ENCODE results near the gene BIRC3.

The BIRC3 gene

GRCh38 chr11:102359372-102359771 lies 42.1 kb downstream of the BIRC3 start:
- Histone ChIP-seq H3K4ac (ENCODE audit: low read depth, low read length) (no peak overlapping the region), H3K18ac (ENCODE audit: low read length) (no peak overlapping the region), H3K27ac (ENCODE audit: low read depth, low read length) (no peak overlapping the region), H2BK15ac (replicated peaks; ENCODE audit: low read depth) (no peak overlapping the region), H3K23ac (ENCODE audit: low read length) (no peak overlapping the region), H3K56ac (ENCODE audit: low read length) (no peak overlapping the region), H3K79me2 (ENCODE audit: control insufficient read depth, insufficient read depth, low read length) (no peaks in the 10 kb centered on the region), H2BK5ac (ENCODE audit: low read length) (no peak overlapping the region), H2BK120ac (ENCODE audit: low read depth, low read length) (no peak overlapping the region), H3K4me3 (ENCODE audit: low read length) (no peak overlapping the region), H3K4me1 (ENCODE audit: control insufficient read depth, low read depth, low read length) (no peaks in the 10 kb centered on the region), H4K8ac (ENCODE audit: low read depth, low read length) (no peak overlapping the region), H3K27me3 (ENCODE audit: insufficient read depth, low read length, poor library complexity) (no peaks in the 10 kb centered on the region), H3K79me1 (ENCODE audit: low read length) (no peaks in the 10 kb centered on the region), H3K9ac (ENCODE audit: low read length) (no peak overlapping the region), H2AK5ac (ENCODE audit: low read length) (no peak overlapping the region), H3K4me2 (ENCODE audit: low read length) (no peak overlapping the region), H3K36me3 (ENCODE audit: control insufficient read depth, insufficient read depth, low read length) (peaks cover 2% of the 10 kb centered on the region), H4K5ac (ENCODE audit: low read length) (no peak overlapping the region)
- no CpG with 5 or more reads among the region's 3 CpGs for WGBS (ENCODE audit: extremely low coverage, insufficient coverage, low lambda C conversion rate)
- no peak for DNase-seq

DNA sequence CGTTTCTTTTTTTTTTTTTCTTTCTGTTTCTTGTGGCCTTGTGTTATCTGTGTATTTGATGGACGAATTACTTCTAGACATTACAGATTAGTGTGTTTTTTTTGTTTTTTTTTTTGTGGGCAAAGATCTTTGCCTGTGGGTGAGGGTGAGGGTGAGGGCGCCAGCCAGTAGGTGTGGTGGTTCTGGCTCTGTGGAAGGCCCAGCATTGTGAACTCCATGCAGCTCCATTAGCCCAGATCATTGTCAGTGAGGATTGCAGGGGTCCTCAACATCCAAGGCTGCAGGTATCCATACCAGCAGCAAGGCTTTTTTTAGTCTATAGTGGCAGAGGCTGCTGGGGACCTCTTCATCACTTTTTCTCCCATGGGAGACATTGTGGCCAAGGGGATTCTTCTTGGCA lies 43.4 kb downstream of the BIRC3 start:
- no peak for DNase-seq
- no peaks in the 10 kb centered on the region for H3K79me1 ChIP-seq (ENCODE audit: low read length)
- no peak overlapping the region for H3K4ac ChIP-seq (ENCODE audit: low read depth, low read length)
- no peaks in the 10 kb centered on the region for H3K79me2 ChIP-seq (ENCODE audit: control insufficient read depth, insufficient read depth, low read length)
- H3K27me3 ChIP-seq (ENCODE audit: insufficient read depth, low read length, poor library complexity) = no peaks in the 10 kb centered on the region
- no peak overlapping the region for H3K9ac ChIP-seq (ENCODE audit: low read length)
- no peak overlapping the region for H3K4me3 ChIP-seq (ENCODE audit: low read length)
- H3K36me3 ChIP-seq (ENCODE audit: control insufficient read depth, insufficient read depth, low read length) = peaks cover 2% of the 10 kb centered on the region
- H3K4me1 ChIP-seq (ENCODE audit: control insufficient read depth, low read depth, low read length) = no peaks in the 10 kb centered on the region
- H2BK15ac ChIP-seq (replicated peaks; ENCODE audit: low read depth) = no peak overlapping the region
- H2BK120ac ChIP-seq (ENCODE audit: low read depth, low read length) = no peak overlapping the region
- no peak overlapping the region for H3K18ac ChIP-seq (ENCODE audit: low read length)
- H3K27ac ChIP-seq (ENCODE audit: low read depth, low read length) = no peak overlapping the region
- no peak overlapping the region for H4K5ac ChIP-seq (ENCODE audit: low read length)
- no peak overlapping the region for H2BK5ac ChIP-seq (ENCODE audit: low read length)
- H3K23ac ChIP-seq (ENCODE audit: low read length) = no peak overlapping the region
- no peak overlapping the region for H4K8ac ChIP-seq (ENCODE audit: low read depth, low read length)
- no peak overlapping the region for H3K4me2 ChIP-seq (ENCODE audit: low read length)
- no CpG with 5 or more reads among the region's 3 CpGs for WGBS (ENCODE audit: extremely low coverage, insufficient coverage, low lambda C conversion rate)
- no peak overlapping the region for H2AK5ac ChIP-seq (ENCODE audit: low read length)
- H3K56ac ChIP-seq (ENCODE audit: low read length) = no peak overlapping the region

- Histone ChIP-seq H3K79me2 (ENCODE audit: control insufficient read depth, insufficient read depth, low read length) (no peaks in the 10 kb centered on the region), H3K79me1 (ENCODE audit: low read length) (no peaks in the 10 kb centered on the region), H3K9ac (ENCODE audit: low read length) (no peak overlapping the region), H2AK5ac (ENCODE audit: low read length) (no peak overlapping the region), H3K27me3 (ENCODE audit: insufficient read depth, low read length, poor library complexity) (no peaks in the 10 kb centered on the region), H2BK120ac (ENCODE audit: low read depth, low read length) (no peak overlapping the region), H2BK5ac (ENCODE audit: low read length) (no peak overlapping the region), H3K4me1 (ENCODE audit: control insufficient read depth, low read depth, low read length) (no peaks in the 10 kb centered on the region), H3K56ac (ENCODE audit: low read length) (no peak overlapping the region), H3K18ac (ENCODE audit: low read length) (no peak overlapping the region), H2BK15ac (replicated peaks; ENCODE audit: low read depth) (no peak overlapping the region), H3K23ac (ENCODE audit: low read length) (no peak overlapping the region), H3K36me3 (ENCODE audit: control insufficient read depth, insufficient read depth, low read length) (peaks cover 2% of the 10 kb centered on the region), H4K5ac (ENCODE audit: low read length) (no peak overlapping the region), H3K27ac (ENCODE audit: low read depth, low read length) (no peak overlapping the region), H3K4me3 (ENCODE audit: low read length) (no peak overlapping the region), H4K8ac (ENCODE audit: low read depth, low read length) (no peak overlapping the region), H3K4ac (ENCODE audit: low read depth, low read length) (no peak overlapping the region), H3K4me2 (ENCODE audit: low read length) (no peak overlapping the region)
- no peak for DNase-seq
- no CpG with 5 or more reads among the region's 5 CpGs for WGBS (ENCODE audit: extremely low coverage, insufficient coverage, low lambda C conversion rate)
These were observed 44.1 kb downstream of the BIRC3 start for GRCh38 chr11:102361086-102362031.

- DNase-seq = no peak
- Histone ChIP-seq H3K79me1 (ENCODE audit: low read length) (no peaks in the 10 kb centered on the region), H3K9ac (ENCODE audit: low read length) (no peak overlapping the region), H2BK5ac (ENCODE audit: low read length) (no peak overlapping the region), H2BK120ac (ENCODE audit: low read depth, low read length) (no peak overlapping the region), H3K4me3 (ENCODE audit: low read length) (no peak overlapping the region), H4K5ac (ENCODE audit: low read length) (no peak overlapping the region), H3K4me2 (ENCODE audit: low read length) (no peak overlapping the region), H3K4ac (ENCODE audit: low read depth, low read length) (no peak overlapping the region), H3K27me3 (ENCODE audit: insufficient read depth, low read length, poor library complexity) (no peaks in the 10 kb centered on the region), H2BK15ac (replicated peaks; ENCODE audit: low read depth) (no peak overlapping the region), H3K36me3 (ENCODE audit: control insufficient read depth, insufficient read depth, low read length) (peaks cover 4% of the 10 kb centered on the region), H4K8ac (ENCODE audit: low read depth, low read length) (no peak overlapping the region), H3K23ac (ENCODE audit: low read length) (no peak overlapping the region), H3K79me2 (ENCODE audit: control insufficient read depth, insufficient read depth, low read length) (no peaks in the 10 kb centered on the region), H3K56ac (ENCODE audit: low read length) (no peak overlapping the region), H3K18ac (ENCODE audit: low read length) (no peak overlapping the region), H3K27ac (ENCODE audit: low read depth, low read length) (no peak overlapping the region), H2AK5ac (ENCODE audit: low read length) (no peak overlapping the region), H3K4me1 (ENCODE audit: control insufficient read depth, low read depth, low read length) (no peaks in the 10 kb centered on the region)
- WGBS (ENCODE audit: extremely low coverage, insufficient coverage, low lambda C conversion rate) = no CpG with 5 or more reads among the region's 1 CpG
These were observed 47.7 kb downstream of the BIRC3 start for GRCh38 chr11:102364991-102365390.

DNA sequence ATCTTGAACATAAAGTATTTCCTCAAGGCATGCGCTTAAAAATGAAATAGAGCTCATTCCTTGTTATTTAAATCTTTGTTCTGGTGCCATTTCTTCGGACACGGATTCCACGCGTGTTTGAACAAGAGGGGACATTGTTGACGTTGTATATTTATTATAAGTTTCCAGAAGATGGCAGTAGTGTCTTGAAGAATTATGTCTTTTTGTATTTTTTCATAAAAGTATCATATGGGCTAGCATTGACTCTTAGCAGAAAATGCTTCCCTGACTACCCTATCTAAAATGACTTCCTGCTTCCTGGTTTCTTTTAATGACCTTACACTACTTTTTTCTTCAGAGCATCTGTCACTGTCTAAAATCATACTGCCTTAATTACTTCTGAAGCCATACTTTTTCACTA lies 50.1 kb downstream of the BIRC3 start:
- Histone ChIP-seq H3K18ac (ENCODE audit: low read length) (no peak overlapping the region), H3K79me2 (ENCODE audit: control insufficient read depth, insufficient read depth, low read length) (no peaks in the 10 kb centered on the region)
- no peak for DNase-seq

More for the DNA sequence above, 50.1 kb downstream of the BIRC3 start:
- H2BK15ac ChIP-seq (replicated peaks; ENCODE audit: low read depth) = no peak overlapping the region
- H3K56ac ChIP-seq (ENCODE audit: low read length) = no peak overlapping the region
- no peak overlapping the region for H4K8ac ChIP-seq (ENCODE audit: low read depth, low read length)
- no CpG with 5 or more reads among the region's 6 CpGs for WGBS (ENCODE audit: extremely low coverage, insufficient coverage, low lambda C conversion rate)
- H3K27me3 ChIP-seq (ENCODE audit: insufficient read depth, low read length, poor library complexity) = no peaks in the 10 kb centered on the region
- H3K27ac ChIP-seq (ENCODE audit: low read depth, low read length) = no peak overlapping the region
- H3K4me3 ChIP-seq (ENCODE audit: low read length) = no peak overlapping the region
- no peak overlapping the region for H3K9ac ChIP-seq (ENCODE audit: low read length)
- H3K4me2 ChIP-seq (ENCODE audit: low read length) = no peak overlapping the region
- no peak overlapping the region for H3K23ac ChIP-seq (ENCODE audit: low read length)
- H2AK5ac ChIP-seq (ENCODE audit: low read length) = no peak overlapping the region
- H3K36me3 ChIP-seq (ENCODE audit: control insufficient read depth, insufficient read depth, low read length) = peaks cover 3% of the 10 kb centered on the region
- no peaks in the 10 kb centered on the region for H3K4me1 ChIP-seq (ENCODE audit: control insufficient read depth, low read depth, low read length)
- H3K79me1 ChIP-seq (ENCODE audit: low read length) = no peaks in the 10 kb centered on the region
- H2BK5ac ChIP-seq (ENCODE audit: low read length) = no peak overlapping the region
- H2BK120ac ChIP-seq (ENCODE audit: low read depth, low read length) = no peak overlapping the region
- H3K4ac ChIP-seq (ENCODE audit: low read depth, low read length) = no peak overlapping the region
- no peak overlapping the region for H4K5ac ChIP-seq (ENCODE audit: low read length)

All from mesendoderm (in vitro differentiated cells).